HepG2 (cell line): ENCODE results near the gene KLB. TPM values are rescaled to one million over a fixed set of nuclear protein-coding genes. Genes with fewer than 3 reads are reported as not detected.

Source experiments
- DR1 ChIP-seq: sonication (generic); formaldehyde crosslinking; IDR thresholded peaks from 2 replicates; pipeline ENCODE4 v1.8.0; 2021; ENCODE audit warnings: mild to moderate bottlenecking, missing genetic modification reagents, inconsistent platforms
- E2F1 ChIP-seq: sonication (generic); formaldehyde crosslinking; IDR thresholded peaks from 2 replicates; pipeline ENCODE4 v1.5.0; 2020; ENCODE audit warnings: missing genetic modification reagents
- FOSL2 ChIP-seq: sonication (generic); formaldehyde crosslinking; IDR thresholded peaks from 2 replicates; pipeline ENCODE4 v1.4.0; 2020; ENCODE audit warnings: missing genetic modification reagents
- HMGA1 ChIP-seq: sonication (generic); formaldehyde crosslinking; conservative IDR thresholded peaks from 2 replicates; pipeline ENCODE4 v1.4.0; 2020; ENCODE audit warnings: missing genetic modification reagents
- HOXA3 ChIP-seq: sonication (generic); formaldehyde crosslinking; IDR thresholded peaks from 2 replicates; pipeline ENCODE4 v1.5.0; 2020; ENCODE audit warnings: missing genetic modification reagents
- KLF11 ChIP-seq: IDR thresholded peaks from 2 replicates; pipeline ENCODE4 v1.6.1; 2016; ENCODE audit warnings: missing compliant biosample characterization
- NR0B2 ChIP-seq: sonication (generic); formaldehyde crosslinking; IDR thresholded peaks from 2 replicates; pipeline ENCODE4 v1.4.0; 2020; ENCODE audit warnings: mild to moderate bottlenecking, missing genetic modification reagents
- PRDM15 ChIP-seq: sonication (generic); formaldehyde crosslinking; IDR thresholded peaks from 2 replicates; pipeline ENCODE4 v1.4.0; 2020; ENCODE audit warnings: missing genetic modification reagents
- RORA ChIP-seq: sonication (generic); formaldehyde crosslinking; IDR thresholded peaks from 2 replicates; pipeline ENCODE4 v1.5.0; 2020; ENCODE audit warnings: mild to moderate bottlenecking, missing genetic modification reagents, moderate library complexity
- SSRP1 ChIP-seq: IDR thresholded peaks from 2 replicates; pipeline ENCODE4 v1.6.1; 2016; ENCODE audit warnings: control low read depth
- TBP ChIP-seq: sonication (generic); formaldehyde crosslinking; IDR thresholded peaks from 2 replicates; pipeline ENCODE4 v1.5.0; 2020; ENCODE audit warnings: missing genetic modification reagents
- TBX3 ChIP-seq: fragments of 450-650 bp; IDR thresholded peaks from 2 replicates; pipeline ENCODE4 v1.6.1; 2017; ENCODE audit warnings: antibody characterized with exemption, mild to moderate bottlenecking, inconsistent platforms, borderline replicate concordance
- ZNF501 ChIP-seq: sonication (generic); formaldehyde crosslinking; IDR thresholded peaks from 2 replicates; pipeline ENCODE4 v1.5.1; 2020; ENCODE audit warnings: mild to moderate bottlenecking, moderate library complexity, missing genetic modification reagents
- ZNF569 ChIP-seq: sonication (generic); formaldehyde crosslinking; IDR thresholded peaks from 2 replicates; pipeline ENCODE4 v1.5.0; 2020; ENCODE audit warnings: mild to moderate bottlenecking, missing genetic modification reagents, moderate library complexity, borderline replicate concordance
- ZNF878 ChIP-seq: sonication (generic); formaldehyde crosslinking; IDR thresholded peaks from 2 replicates; pipeline ENCODE4 v1.8.1; 2023; ENCODE audit warnings: mild to moderate bottlenecking, missing genetic modification reagents, moderate library complexity
- ZSCAN5A ChIP-seq: sonication (generic); formaldehyde crosslinking; IDR thresholded peaks from 2 replicates; pipeline ENCODE4 v1.8.0; 2022; ENCODE audit warnings: mild to moderate bottlenecking, missing genetic modification reagents, borderline replicate concordance
- polyA plus RNA-seq, 8 experiments: library from polyadenylated mRNA; depleted of rRNA in 3 of 8; stranded (reverse) in 7 of 8; unstranded in 1 of 8; fragments of >200 nt; fragmentation: Illumina TruSeq in 4 of 8; extraction: Trizol in 4 of 8; gene quantifications; 2 replicates each; pipeline versions ENCODE4 v1.2.1 to v1.2.3, GENCODE V29; 2011 to 2016; ENCODE audit warnings: low read depth in 4 of 8, missing spikeins in 1 of 8, mixed read lengths in 1 of 8; ENCODE audit not compliant: insufficient read depth in 1 of 8
- total RNA-seq, 5 experiments: library from RNA; depleted of rRNA; stranded (reverse); fragments of >200 nt; fragmentation: Illumina TruSeq; extraction: Trizol; gene quantifications; 2 replicates each; pipeline ENCODE4 v1.2.3, GENCODE V29; 2016; ENCODE audit warnings: low read depth in 1 of 5

Gene KLB
- total and polyA plus RNA-seq, 2 of the 13 experiments (the other 11 are each of a cell fraction or from before 2014, with no cell fraction given): 25.3 to 82.0 TPM

- TF ChIP-seq NR0B2 (CRISPR knock-in tag) (peak; percentile 68), HMGA1 (no peak), FOSL2 (0 out of 2 replicates have a peak, but pooled peaks have one; percentile 28), HOXA3 (CRISPR knock-in tag) (peak; percentile 99), ZNF501 (peak; percentile 89), KLF11 (CRISPR knock-in tag) (no peak), ZNF878 (CRISPR knock-in tag) (0 out of 2 replicates have a peak, but pooled peaks have one; percentile 33), SSRP1 (CRISPR knock-in tag) (no peak; the same call in 1 of the 2 replicates), ZSCAN5A (peak; percentile 79; the same call in 1 of the 2 replicates), DR1 (peak; percentile 99), TBX3 (no peak), PRDM15 (peak; percentile 26; the same call in 1 of the 2 replicates), E2F1 (CRISPR knock-in tag) (0 out of 2 replicates have a peak, but pooled peaks have one; percentile 49), RORA (CRISPR knock-in tag) (no peak), ZNF569 (no peak; the same call in 1 of the 2 replicates), TBP (CRISPR knock-in tag) (peak; percentile 35; the same call in 1 of the 2 replicates)
These were observed 52.0 kb downstream of the KLB start, which contains the start of the genes LIAS and RPL9 (continued) for GRCh38 chr4:39458505-39459300.
